Fibroblast of upper back skin (primary cell): ENCODE data around the gene SLC47A2.

Source experiments
- DNase-seq: peaks from one replicate; pipeline ENCODE4 v3.0.0-alpha.2; 2013

Gene SLC47A2

DNA sequence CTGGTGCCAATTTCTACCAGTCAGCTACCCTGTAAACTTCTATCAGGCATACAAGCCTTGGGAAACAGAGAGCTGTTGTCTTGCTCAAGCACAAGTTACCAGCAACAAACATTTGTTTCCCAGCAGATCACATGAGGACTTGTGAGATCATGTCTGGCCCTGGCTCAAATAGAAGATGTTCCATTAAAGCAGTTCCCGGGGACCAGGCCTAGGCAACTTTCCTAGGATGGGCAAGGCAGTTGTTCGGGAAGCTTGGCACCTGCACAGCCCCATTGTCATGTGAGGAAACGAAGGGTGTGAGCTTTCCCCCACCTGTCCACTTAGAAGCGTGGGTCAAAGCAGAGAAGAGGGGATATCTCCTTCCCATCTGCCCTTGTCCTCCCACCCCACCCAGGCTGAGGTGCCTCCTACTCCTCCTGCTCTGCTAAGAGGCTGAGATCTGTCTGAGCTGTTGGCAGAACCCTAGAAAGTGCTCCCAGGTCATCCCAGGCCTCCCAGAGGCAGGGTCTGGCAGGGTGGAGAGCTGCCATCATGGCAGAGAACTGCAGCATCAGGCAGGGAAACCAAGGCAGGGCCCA, 11.2 kb upstream of the SLC47A2 start:
- no peak for DNase-seq

DNA sequence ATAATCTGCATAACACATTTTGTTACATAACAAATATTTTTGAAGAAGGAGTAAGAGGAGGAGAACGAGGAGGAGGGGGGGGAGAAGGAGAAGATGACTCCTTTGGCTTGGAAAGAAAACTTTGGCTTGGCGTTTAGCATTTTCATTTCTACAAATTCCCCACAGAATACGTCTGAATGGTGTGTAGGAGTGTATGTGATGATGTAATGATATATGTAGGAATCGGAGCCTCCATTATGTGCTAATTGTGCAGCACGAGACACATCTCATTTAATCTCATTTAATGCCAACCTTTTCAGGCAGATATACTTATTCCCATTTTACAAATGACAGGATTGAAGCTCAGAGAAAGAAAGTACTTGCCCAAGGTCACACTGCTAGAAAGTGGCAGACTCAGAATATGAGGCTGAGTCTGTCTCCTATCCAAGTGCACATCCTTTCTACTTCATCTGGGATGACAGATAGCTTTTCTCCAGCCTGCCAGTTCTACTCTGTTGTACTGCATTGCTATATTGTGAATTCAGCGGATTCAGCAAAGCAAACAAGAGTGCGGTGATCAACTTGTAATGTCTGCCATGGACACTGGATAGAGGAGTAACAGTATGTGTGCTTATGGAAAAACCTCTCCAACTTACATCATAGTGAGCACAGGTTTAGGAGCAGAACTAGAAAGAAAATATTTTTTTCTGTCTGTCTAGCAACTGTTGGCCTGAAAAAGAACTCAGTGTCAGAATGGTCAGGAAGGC, 10.4 kb upstream of the SLC47A2 start:
- DNase-seq: peak; percentile 11

DNA sequence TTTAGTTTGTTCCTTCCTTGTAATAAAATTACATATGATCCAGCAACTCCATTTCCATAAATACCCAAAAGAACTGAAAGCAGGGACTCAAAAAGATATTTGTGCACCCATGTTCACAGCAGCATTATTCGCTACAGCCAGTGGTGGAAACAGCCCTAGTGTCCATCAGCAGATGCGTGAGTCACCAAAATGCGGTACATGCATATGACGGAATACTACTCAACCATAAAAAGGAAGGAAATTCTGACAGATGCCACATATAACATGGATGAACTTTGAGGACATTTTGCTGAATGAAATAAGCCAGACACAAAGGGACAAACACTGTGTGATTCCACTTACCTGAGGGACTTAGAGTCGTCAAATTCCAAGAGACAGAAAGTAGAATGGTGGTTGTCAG, 9.1 kb upstream of the SLC47A2 start:
- no peak for DNase-seq

DNA sequence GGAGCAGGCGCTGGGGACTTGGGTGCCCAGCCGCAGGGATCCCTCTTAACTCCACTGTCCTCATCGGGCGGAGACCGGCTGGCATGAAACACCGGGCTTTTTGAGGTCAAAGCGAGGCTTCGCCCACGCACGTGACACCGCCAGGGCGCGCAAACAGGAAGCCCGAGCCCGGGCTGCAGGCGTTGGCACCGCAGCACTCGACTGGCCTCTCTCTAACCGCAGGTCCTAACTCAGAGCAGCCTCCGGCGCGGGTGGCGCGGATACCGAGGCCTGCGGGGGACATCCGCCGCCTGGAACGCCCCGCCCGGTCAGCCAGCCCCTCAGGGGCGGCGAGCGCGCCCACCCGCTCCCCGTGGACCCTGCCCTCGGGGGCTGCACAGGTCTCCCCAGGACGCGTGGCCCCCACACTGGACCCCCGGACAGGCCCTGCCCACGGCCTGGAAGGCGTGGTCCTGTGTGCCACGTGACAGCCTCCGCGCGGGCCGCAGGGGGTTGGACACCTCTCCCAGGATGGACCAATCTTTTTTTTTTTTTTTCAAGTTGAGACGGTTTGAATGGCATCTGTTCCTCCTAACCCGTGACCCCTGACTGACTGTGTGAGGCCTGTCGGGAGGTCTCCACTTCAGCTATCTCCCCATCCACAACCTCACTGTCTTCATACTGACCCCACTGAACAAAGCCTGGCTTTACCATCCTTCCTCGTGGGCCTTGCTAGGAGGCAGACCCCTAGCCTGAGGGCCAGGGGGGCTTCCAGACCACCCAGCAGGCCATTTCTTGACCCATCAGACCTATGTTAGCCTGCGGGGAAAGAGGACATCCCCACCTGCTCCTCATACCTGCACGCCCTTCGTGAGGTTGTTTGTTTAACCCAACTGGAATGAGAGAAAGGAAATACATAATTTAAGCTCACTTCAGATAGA, 8.4 kb upstream of the SLC47A2 start:
- DNase-seq: no peak

- no peak for DNase-seq
These were observed 7.6 kb upstream of the SLC47A2 start for GRCh38 chr17:19723964-19724363.

DNA sequence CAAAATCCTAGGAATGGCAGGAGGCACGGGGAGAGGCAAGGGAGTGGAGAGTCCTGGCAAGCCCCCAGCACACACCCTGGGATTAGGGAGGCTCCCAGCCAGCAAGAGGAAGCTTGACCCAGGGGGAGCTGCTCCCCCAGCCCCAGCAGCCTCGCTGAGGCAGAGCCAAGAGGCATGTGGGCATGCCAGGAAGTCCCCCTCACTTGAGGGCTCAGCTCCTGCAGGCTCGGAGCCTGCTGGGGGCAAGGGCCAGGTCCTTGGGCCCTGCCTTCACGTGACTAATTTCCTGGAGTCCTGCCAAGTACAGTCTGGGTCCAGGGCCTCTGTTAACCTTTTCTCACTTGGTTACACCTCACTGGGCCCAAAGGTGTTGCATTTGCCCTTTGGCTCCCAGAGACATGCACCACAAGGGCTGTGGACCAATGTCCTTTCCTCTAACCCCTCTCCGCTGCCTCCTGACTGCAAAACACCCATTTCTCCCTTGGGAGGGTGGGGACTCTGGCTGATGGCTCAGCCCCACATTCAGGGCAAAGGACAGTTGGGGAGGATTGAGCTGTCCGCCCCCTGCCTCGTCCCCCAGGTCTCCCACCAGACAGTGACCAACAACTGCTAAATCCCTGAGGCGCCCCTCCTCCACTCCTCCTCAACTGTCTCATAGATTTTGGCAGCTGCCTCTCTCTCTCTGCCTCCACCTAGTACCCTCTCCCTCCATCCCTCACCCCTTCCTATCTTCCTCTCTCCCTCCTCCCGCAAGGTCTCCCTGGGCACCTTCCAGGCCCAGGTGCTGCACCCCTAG, 4.4 kb upstream of the SLC47A2 start:
- DNase-seq: no peak

- no peak for DNase-seq
These were observed 3.8 kb upstream of the SLC47A2 start for GRCh38 chr17:19720210-19720475.

GRCh38 chr17:19719355-19720209, 3.2 kb upstream of the SLC47A2 start:
- no peak for DNase-seq

- no peak for DNase-seq
These were observed 2.4 kb upstream of the SLC47A2 start for GRCh38 chr17:19718613-19719354.

- no peak for DNase-seq
These were observed 1.7 kb upstream of the SLC47A2 start for GRCh38 chr17:19718041-19718612.

DNA sequence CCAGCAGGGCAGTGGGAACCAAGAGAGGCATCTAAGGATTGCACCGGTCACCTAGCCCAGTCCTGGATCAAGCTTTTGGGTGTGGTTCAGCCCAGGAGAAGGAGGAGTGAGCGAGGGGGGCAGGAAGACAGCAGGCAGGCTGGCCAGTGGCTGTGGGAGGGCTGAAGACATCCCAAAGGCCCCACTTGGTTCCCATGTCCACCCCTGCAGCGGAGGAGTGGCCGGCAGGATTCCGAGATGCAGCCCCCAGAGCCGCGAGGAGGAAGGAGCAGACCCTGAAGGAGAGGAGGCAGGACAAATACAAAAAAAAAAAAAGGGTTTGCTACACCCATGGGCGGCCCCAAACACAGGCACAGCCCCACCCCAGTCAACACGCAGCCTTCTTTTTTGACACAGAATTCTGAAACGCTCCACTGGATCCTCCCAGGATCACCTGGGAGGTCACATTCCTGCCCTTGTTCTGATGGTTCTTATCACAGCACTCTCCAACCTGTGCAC, 1.1 kb upstream of the SLC47A2 start:
- no peak for DNase-seq

DNA sequence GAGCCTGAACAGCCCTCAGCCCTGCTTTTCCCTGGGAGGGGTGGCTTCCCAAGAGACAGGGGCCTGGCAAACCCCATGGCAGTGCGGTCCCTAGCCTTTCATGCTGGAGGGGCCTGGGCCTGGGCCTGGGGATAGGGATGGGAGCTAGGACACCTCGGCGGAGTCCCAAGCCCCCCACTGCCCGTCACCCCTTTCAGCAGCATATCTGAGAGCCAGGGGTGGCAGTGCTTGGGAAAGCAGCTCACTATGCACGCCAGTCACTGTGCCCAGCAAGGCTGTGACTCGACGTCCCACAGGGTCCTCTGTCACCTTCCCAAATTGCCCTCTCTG, 612 bp upstream of the SLC47A2 start:
- DNase-seq: no peak

DNA sequence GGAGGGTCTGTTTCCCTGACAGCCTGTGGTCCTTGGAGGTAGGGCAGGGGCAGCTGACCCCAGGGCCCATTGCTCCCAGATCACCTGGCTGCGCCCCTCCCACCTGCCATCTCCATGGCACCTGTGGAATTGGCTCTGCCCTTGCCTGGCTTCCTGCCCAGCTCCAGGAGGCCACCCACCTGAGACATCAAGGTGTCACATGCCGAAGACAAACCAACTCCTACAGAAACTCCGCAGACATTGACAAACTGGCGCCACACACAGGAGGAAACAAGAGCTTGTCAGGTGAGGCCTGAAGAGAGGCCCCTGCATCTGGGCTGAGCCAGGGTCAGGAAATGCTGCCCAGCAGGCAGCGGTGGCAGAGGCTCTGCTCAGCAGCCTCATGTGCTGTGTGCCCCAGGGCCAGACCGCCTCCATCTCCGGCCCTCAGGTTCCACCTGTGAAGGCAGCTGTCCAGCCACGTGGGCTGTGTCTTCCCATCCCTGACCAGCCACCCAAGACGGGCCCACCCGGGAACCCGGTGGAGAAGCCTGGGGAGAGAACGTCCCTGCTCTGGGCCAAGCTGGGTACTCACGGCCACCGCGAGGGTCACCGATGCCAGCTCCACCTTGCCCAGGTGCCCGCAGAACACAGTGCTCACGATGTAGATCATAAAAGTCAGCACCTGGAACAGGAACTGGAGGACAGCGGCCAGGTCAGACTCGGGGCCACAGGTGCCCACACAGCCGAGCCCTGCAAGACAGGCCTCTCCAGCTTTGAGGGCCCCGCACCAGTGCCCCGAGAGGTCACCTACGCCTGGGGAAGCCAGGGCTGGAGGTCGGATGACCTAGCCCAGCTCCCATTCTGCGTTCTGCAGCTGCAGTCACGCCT, 1.6 kb downstream of the SLC47A2 start:
- DNase-seq: no peak

DNA sequence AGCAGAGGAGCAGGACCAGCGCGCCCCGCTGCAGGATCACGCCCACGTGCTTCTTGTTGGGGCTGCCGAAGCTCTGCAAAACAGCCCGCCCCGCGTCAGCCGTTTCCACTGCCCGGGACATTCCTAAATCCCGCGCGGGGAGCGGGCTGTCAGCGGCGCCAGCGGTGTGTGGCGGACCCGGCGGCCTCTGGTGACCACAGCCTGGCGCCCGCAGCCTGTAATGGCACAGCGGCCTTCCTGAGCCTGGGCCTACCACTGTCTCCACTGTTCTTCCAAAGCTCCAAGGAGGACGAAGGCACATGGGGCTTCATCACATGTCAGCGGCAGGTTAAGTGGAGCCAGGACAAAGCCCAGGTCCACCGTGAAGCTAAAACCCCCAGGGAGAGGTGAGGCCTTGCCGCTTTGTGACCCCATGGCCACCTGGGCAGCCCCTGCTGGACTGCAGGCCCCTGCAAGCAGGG, 2.5 kb downstream of the SLC47A2 start:
- no peak for DNase-seq

DNA sequence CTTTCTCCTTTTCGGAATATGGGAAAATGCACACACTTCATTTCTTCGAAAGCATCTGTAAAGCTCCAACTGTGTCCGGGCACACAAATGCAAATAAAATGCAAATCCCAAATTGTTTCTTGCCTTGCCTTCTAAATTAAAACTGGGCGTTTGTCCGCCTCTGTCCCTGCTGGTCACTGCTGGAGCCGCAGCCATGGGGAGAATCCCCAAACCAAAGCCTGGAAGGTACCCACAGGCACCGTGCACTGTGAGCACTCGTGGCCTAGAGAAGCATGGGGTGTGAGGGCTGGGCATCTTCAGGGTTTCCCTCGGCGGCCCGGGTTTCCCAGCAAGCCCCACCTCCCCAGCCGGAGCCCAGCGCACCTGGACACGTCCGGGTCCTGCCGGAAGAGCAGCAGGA, 2.9 kb downstream of the SLC47A2 start:
- DNase-seq: no peak

- no peak for DNase-seq
These were observed 3.9 kb downstream of the SLC47A2 start for GRCh38 chr17:19712436-19713004.

GRCh38 chr17:19709841-19710240, 6.5 kb downstream of the SLC47A2 start:
- no peak for DNase-seq

GRCh38 chr17:19708431-19709175, 7.8 kb downstream of the SLC47A2 start:
- DNase-seq: no peak

DNA sequence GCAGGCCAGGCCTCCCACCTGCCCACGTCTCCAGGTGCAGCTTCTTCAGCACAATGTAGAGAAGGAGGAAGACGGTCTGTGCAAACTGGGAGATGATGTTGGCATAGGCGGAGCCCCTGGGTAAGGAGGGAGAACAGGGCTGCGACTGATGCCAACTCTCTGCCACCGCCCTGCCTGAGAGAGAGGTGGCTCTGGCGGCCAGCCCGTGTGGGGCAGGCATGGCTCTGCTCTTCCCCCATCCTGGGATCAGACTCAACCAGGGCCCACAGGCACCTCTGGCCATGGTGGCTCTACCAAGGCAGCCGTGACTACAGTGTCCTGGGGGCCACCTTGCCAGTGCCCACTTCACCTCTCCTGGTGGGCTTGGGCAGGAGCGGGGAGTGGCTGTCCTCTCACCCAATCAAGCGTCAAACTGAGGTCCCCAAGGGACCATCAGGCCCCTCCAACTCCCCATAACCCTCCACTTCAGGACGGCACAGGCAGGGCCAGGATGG, 8.6 kb downstream of the SLC47A2 start:
- DNase-seq: no peak
